Ureter (tissue), 1 donor: ENCODE results near the gene DBNDD2. TPM values are rescaled to one million over a fixed set of nuclear protein-coding genes. Genes with fewer than 3 reads are reported as not detected.

ENCODE experiments used
- DNase-seq: peaks from one replicate; pipeline ENCODE4 v3.0.0-alpha.2; 2020; ENCODE audit warnings: low spot score
- total RNA-seq: library from RNA; stranded (reverse); gene quantifications from one replicate; pipeline ENCODE4 v1.2.4, GENCODE V29; 2023
- donor health status: DM: yes; HTN: yes; CAD: no.

Gene DBNDD2
- total RNA-seq, 1 donor from 2014 or later: 63.0 TPM

GRCh38 chr20:45378191-45378590, 29.9 kb upstream of the DBNDD2 start, which contains the start of gene TP53TG5:
Gene TP53TG5, minus strand, starts transcription at chr20:45378325. Its CDS starts 89 bp downstream, at chr20:45378236.
- no peak for DNase-seq

DNA sequence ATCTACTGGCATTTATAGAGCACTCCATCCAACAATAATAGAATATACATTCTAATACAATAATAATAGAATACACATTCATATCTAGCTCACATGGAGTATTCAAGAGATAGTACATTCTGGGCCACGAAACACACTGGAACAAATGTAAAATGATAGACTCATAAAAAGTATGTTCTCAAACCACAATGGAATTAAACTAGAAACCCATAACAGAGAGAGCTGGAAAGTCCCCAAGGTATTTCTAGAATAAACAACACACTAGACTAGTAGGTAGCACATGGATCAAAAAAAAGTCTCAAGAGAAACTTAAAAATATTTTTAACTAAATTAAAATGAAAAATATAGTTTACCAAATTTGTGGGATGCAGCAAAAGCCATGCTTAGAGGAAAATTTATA, 20.8 kb upstream of the DBNDD2 start:
- no peak for DNase-seq

GRCh38 chr20:45390931-45391330, 17.2 kb upstream of the DBNDD2 start:
- no peak for DNase-seq

- no peak for DNase-seq
Measured at GRCh38 chr20:45391559-45391958, 16.5 kb upstream of the DBNDD2 start.

GRCh38 chr20:45392733-45393132, 15.4 kb upstream of the DBNDD2 start:
- DNase-seq: no peak

DNA sequence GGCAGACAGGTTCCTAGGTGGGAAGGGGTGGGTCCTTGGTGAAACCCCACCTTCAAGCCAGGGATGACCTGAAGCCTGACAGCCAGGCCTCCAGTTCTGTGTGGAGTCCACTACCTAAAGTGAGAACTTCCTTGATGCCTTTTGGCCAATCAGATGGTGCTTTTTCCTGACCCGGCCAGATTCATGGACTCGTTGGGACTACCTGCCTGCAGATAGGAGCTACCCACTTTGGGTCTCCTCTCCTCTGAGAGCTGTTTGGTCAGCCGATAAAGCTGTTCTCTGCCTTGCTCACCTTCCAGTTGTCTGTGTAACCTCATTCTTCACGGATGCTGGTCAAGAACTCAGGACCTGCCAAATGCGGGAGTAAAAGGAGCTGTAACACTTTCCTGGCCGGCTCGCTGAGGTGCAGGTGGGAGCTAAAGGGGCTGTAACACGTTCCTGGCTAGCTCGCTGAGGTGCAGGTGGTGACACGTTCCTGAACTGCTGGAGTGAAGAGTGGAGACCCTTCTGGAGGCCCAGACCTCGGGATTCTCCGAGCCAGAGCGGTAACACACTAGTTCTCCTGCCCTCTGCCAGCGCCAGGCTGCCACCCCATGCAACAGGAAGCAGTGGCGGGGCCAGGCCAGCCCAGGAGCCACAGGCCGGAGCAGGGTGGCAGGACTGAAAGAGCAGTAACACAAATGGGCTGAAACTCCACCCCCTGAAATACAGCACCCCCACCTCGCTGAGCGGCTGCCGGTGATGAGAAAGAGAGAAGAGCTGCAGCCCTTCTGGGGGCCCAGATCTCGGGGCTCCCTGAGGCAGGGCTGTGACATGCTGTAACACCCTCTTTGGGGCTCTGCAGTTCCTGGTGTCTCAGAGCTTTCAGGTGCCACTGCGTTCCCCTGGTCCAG, 13.6 kb upstream of the DBNDD2 start:
- DNase-seq: no peak

DNA sequence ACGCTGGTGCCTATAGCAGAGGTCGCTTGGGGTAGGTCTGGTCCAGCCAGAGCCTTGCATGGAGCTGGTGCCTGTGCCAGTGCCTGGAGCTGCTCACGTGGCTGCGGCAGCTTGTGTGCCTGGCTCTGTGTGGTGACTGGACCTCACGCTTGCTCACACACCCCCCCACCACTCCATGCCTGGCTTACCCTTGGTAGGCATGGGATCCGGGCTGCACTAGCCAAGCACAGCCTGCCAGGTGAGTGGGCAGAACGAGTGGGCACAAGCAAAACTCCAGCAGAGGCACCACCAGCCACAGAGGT, 13.0 kb upstream of the DBNDD2 start:
- DNase-seq: no peak

- no peak for DNase-seq
Measured at GRCh38 chr20:45399018-45399417, 9.1 kb upstream of the DBNDD2 start.

DNA sequence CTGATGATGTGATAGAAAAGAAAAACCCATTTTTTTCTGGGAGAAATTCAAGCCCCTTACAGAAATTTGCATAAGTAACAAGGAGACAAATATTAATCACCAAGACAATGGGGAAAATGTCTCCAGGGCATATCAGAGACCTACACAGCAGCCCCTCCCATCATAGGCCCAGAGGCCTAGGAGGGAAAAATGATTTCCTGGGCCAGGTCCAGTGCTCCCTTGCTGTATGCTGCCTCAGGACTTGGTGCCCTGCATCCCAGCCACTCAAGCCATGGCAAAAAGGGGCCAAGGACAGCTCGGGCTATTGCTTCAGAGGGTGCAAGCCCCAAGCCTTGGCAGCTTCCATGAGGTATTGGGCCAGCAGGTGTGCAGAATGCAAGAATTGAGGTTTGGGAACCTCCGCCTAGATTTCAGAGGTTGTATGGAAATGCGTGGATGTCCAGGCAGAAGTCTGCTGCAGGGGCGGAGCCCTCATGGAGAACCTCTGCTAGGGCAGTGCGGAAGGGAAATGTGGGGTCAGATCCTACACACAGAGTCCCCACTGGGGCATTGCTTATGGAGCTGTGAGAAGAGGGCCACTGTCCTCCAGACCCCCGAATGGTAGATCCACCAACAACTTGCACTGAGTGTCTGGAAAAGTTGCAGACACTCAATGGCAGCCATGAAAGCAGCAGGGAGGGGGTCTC, 7.6 kb upstream of the DBNDD2 start:
- no peak for DNase-seq

DNA sequence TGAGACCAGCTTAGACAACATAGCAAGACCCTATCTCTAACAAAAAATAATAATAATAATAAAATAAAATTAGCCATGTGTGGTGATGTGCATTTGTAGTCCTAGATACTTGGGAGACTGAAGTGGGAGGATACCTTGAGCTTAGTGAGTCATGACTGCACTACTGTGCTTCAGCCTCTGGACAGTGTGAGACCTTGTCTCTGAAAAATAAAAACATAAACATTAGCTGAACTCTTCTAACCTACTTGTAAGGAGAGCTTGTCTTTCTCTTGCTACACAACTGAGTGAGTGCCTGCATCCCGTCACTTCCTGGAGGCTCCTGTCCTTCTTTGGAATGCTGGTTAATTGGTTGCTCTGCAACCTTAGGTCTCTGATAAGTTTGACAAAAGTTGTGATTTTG, 5.1 kb upstream of the DBNDD2 start:
- no peak for DNase-seq

DNA sequence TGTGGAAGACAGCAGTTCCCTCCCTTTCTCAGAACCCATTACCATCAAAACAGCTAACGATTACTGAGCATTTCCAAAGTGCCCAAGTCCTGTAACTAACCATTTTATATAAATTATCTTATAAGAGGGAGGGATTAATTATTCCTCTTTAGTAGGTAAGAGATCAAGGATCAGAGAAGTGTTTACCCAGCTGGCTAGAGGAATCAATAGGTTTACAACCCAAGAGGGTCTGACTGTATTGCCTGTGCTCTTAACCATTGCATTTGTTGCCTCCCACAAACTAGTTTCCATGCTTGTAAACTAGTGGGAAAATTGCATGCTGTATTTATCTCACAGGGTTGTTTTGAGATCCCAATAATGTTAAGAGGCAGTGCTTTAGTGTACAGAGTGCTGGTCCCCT, 3.7 kb upstream of the DBNDD2 start:
- DNase-seq: no peak

DNA sequence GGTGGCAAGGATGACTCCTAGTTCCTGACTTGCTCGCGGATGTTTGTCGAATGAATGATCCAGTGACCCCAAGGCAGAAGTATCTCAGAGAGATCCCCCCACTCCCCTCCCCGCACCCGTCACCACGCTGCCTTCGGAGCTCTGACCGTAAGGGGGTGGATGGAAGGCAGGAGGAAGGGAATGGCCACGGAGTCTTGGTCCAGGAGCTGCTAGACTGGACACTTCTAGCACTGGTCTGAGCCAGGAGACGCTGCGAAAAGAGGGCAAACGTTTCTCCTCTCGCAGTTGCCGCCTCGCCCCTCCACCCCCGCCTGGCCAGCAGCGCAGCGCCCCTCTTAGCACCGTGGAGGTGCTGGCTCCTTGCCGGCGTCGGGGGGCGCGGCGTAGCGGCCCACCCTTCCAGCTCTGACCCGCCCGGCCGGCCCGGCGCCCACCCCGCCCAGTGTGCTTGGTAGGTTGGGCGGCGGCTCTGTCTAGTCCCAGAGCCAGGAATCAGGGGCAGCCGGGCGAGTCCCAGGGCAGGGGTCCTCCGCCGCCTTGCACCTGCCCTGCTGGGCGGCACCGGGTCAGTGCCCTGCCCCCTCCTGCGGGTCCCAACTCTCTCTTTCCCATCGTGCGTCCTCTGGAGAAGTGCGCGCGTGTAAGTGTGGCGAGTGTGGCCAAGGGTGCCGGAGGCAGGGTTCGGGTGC, 2.4 kb upstream of the DBNDD2 start:
- DNase-seq: no peak

DNA sequence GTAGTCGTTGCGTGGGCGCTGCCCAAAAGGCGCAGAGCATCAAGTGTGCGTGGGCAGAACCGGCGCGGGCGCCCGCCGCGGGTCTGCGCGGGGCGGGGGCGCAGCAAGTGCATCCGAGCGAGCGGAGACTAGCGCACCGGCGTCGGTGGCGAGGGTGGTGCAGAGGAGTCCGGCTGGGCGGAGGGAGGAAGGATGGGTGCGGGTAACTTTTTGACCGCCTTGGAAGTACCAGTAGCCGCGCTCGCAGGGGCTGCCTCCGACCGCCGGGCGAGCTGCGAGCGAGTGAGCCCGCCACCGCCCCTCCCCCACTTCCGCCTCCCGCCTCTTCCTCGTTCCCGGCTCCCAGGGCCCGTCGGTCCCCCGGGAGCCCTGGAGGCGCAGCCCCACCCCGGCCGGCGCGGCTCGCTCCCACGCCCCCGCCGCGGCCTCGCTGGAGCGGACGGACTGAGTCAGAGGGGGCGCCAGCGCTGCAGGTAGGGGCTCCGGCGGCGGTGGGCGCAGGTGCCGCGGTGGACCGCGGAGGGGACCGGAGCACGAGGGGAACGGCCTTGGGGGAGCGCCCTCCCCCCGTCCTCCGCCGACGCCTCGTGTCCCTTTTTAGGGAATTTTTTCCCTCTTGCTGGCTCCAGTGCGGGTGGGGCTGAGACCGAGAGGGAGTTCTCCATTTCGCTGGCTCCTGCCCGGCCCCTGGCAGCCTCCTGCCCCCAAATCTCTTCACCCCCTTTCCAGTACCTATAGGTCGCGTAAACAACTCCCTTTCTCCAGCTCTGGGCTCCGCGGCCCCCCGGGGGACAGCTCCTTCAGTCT, 1.6 kb upstream of the DBNDD2 start:
- DNase-seq: peak; percentile 81

DNA sequence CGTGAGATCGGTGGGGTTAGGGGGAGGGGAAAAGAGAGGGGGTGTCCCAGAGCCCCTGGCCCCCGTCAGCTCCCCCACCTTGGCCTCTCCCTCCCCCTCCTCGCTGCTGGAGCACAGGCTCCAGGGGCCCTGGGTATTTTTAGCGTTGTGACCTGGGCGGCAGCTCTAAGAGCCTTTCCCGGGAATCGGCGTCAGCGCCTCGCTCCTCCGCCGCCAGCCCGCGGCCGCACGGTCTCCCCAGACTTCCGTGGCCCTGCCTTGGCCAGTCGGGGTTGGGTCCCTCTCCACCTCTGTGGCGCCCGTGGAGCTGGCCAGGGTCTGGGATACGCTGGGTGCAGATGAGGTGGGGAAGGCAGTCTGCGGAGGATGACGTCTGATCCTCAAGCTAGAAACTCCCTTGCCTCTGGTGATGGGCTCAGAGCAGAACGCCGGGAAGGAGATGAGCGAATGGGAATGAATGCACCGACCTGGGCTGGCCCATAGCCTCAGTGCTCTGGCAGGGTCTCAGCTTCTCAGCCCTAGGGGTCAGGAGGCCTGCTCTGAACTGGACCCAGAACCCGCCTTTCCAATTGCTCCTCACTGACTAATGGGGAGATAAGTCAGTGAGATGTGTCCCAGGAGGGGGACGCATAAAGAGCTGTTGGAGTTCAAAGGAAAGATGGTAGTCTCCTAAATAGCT, 883 bp upstream of the DBNDD2 start:
- DNase-seq: no peak

DNA sequence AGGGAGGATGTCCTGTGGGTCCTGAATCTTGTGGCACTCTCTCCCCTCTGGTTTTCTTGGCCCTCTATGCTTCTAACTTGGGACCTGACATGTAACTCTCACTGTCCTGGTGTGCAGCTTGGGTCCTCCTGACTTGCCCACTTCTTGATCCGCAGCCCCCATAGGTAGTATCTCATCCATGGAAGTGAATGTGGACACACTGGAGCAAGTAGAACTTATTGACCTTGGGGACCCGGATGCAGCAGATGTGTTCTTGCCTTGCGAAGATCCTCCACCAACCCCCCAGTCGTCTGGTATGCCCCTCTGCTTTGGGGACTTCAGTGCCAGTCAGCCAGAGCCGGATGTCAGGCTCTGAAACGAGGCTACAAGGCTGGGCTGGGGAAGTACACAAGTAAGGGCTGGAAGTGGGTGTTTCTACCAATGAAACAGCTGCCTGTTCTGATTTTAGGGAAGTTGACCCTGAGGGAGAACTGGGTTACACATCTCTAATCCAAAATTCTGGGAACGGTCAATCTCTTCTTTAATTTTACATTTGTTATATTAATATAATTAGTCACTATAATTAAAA, 641 bp downstream of the DBNDD2 start:
- no peak for DNase-seq

DNA sequence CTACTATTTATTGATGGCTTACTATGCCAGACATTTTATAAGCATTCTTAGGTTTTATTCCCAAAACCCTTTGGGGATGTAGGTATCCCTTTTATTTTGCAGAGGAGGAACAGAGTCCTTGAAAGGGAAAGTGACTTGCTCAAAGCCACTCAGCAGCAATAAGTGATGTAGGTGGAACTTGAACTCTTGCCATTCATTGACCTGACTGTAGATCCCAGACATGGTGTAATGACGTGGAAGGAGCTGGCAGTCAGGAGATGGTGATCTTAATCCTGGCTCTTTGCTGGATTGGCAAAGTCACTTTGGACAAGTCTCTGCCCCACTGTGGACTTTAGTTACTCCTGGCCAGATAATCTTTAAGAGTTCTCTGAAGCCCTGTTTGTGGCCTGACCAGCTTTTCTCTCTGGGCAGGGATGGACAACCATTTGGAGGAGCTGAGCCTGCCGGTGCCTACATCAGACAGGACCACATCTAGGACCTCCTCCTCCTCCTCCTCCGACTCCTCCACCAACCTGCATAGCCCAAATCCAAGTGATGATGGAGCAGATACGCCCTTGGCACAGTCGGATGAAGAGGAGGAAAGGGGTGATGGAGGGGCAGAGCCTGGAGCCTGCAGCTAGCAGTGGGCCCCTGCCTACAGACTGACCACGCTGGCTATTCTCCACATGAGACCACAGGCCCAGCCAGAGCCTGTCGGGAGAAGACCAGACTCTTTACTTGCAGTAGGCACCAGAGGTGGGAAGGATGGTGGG, 1.6 kb downstream of the DBNDD2 start:
- no peak for DNase-seq

GRCh38 chr20:45410887-45411286, 2.8 kb downstream of the DBNDD2 start:
- DNase-seq: no peak

GRCh38 chr20:45412653-45413052, 4.6 kb downstream of the DBNDD2 start:
- no peak for DNase-seq

DNA sequence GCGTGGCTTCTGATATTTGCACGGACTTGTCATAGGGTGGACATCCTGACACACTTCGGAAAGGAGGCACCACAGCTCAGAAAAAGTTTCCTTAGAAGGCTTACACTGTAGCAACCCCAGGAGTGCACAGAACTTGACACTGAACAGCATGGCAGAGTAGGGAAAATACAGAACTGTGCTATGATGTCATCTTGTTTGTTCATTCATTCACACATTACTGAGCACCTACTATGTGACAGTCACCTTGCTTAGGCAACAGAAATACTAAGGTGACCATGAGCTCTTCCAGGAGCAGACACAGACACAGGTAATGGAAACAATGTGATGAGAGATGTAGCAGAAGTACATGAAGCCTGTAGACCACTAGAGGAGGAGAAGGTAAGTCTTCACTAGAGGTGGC, 5.4 kb downstream of the DBNDD2 start:
- DNase-seq: no peak
